GM21619 (cell line): Measurements from ENCODE around the gene TVP23A.
"Not testable (repeated sequence)": the region's sequence is repeated elsewhere in the genome, so short reads cannot be mapped to it uniquely, and the experiment has no call there.

Source experiments
- ATAC-seq: cut with Tn5 transposase; IDR thresholded peaks from one replicate; pipeline ENCODE4 v1.9.1; 2021; ENCODE audit not compliant: unreplicated experiment

Gene TVP23A

GRCh38 chr16:10806698-10807097, 11.9 kb downstream of the TVP23A start:
- no peak for ATAC-seq

- no peak for ATAC-seq
These were observed 13.3 kb downstream of the TVP23A start for GRCh38 chr16:10805334-10805733.

- no peak for ATAC-seq
These were observed 18.9 kb downstream of the TVP23A start for GRCh38 chr16:10799736-10800135.

- no peak for ATAC-seq
These were observed 27.5 kb downstream of the TVP23A start for GRCh38 chr16:10791048-10791447.

GRCh38 chr16:10788630-10789029, 30.0 kb downstream of the TVP23A start:
- ATAC-seq: not testable (repeated sequence)

GRCh38 chr16:10787304-10787703, 31.3 kb downstream of the TVP23A start:
- ATAC-seq: no peak

- no peak for ATAC-seq
These were observed 36.0 kb downstream of the TVP23A start for GRCh38 chr16:10782628-10783027.

- ATAC-seq: no peak
These were observed 38.0 kb downstream of the TVP23A start for GRCh38 chr16:10780628-10781027.

- ATAC-seq: not testable (repeated sequence)
These were observed 38.7 kb downstream of the TVP23A start for GRCh38 chr16:10779908-10780307.

GRCh38 chr16:10777356-10777755, 41.2 kb downstream of the TVP23A start:
- no peak for ATAC-seq

- ATAC-seq: not testable (repeated sequence)
These were observed 41.7 kb downstream of the TVP23A start for GRCh38 chr16:10776923-10777322.

GRCh38 chr16:10776280-10776679, 42.3 kb downstream of the TVP23A start:
- peak; percentile 75 for ATAC-seq

GRCh38 chr16:10770907-10771306, 47.7 kb downstream of the TVP23A start:
- ATAC-seq: no peak

- ATAC-seq: no peak
These were observed 49.2 kb downstream of the TVP23A start for GRCh38 chr16:10769381-10769780.

- ATAC-seq: no peak
These were observed 51.5 kb downstream of the TVP23A start for GRCh38 chr16:10767127-10767526.

GRCh38 chr16:10765772-10766171, 52.8 kb downstream of the TVP23A start:
- ATAC-seq: peak; percentile 55

GRCh38 chr16:10763456-10763855, 55.1 kb downstream of the TVP23A start:
- no peak for ATAC-seq

GRCh38 chr16:10762336-10763016, 56.1 kb downstream of the TVP23A start:
- ATAC-seq: no peak

- ATAC-seq: no peak
These were observed 57.2 kb downstream of the TVP23A start for GRCh38 chr16:10761373-10761772.

- ATAC-seq: no peak
These were observed 57.7 kb downstream of the TVP23A start for GRCh38 chr16:10760858-10761257.

GRCh38 chr16:10756574-10756973, 62.0 kb downstream of the TVP23A start:
- ATAC-seq: no peak

GRCh38 chr16:10754941-10755340, 63.7 kb downstream of the TVP23A start:
- no peak for ATAC-seq

GRCh38 chr16:10753670-10754069, 64.9 kb downstream of the TVP23A start:
- no peak for ATAC-seq
